Large intestine (tissue), 12 donors: Measurements from ENCODE around the gene PTK6. TPM values are rescaled to one million over a fixed set of nuclear protein-coding genes. Genes with fewer than 3 reads are reported as not detected.

Source experiments
- DNase-seq, 2 donors: peaks; one replicate each; pipeline versions ENCODE4 v3.0.0 to v3.0.0-alpha.2; 2013
- H3K27ac ChIP-seq: one replicate; pipeline ENCODE4 v1.5.1; 2013; ENCODE audit warnings: low read length
- H3K27me3 ChIP-seq: 2 replicates; pipeline ENCODE4 v1.6.1; 2013; ENCODE audit warnings: low read length; ENCODE audit not compliant: control insufficient read depth, insufficient read depth
- H3K36me3 ChIP-seq: 2 replicates; pipeline ENCODE4 v1.6.1; 2013; ENCODE audit warnings: low read length; ENCODE audit not compliant: control insufficient read depth, insufficient read depth
- H3K4me1 ChIP-seq: one replicate; pipeline ENCODE4 v1.6.1; 2013; ENCODE audit warnings: low read length; ENCODE audit not compliant: control insufficient read depth, insufficient read depth
- H3K4me3 ChIP-seq: one replicate; pipeline ENCODE4 v1.5.1; 2013; ENCODE audit warnings: low read length
- H3K9me3 ChIP-seq: one replicate; pipeline ENCODE4 v1.6.1; 2013; ENCODE audit warnings: mild to moderate bottlenecking, low read depth, low read length, moderate library complexity; ENCODE audit not compliant: control insufficient read depth
- whole genome bisulfite sequencing: methylation state at CpG from one replicate; pipeline ENCODE4 v1.1.5; 2013; ENCODE audit warnings: low lambda C conversion rate; ENCODE audit not compliant: insufficient coverage; 5-methylcytosine and 5-hydroxymethylcytosine counted together
- long read RNA-seq, 11 donors: transcript quantifications; one replicate each; lab custom pipeline, GENCODE V29; 2026
- polyA plus RNA-seq: library from polyadenylated mRNA; unstranded; fragments of 120-200 nt; gene quantifications from one replicate; pipeline ENCODE4 v1.2.1, GENCODE V29; 2013

Gene PTK6
- polyA plus RNA-seq = 0.31 TPM
- long read RNA-seq, donor 1 = 0 reads
- long read RNA-seq, donor 2 = 0 reads
- long read RNA-seq, donor 3 = 0 reads
- long read RNA-seq, donor 4 = 0 reads
- long read RNA-seq, donor 5 = 0 reads
- long read RNA-seq, donor 6 = 0 reads
- long read RNA-seq, donor 7 = 0 reads
- long read RNA-seq, donor 8 = 0 reads
- long read RNA-seq, donor 9 = 0 reads
- long read RNA-seq, donor 10 = 0 reads
- long read RNA-seq, donor 11 = 0 reads

GRCh38 chr20:63536997-63537524, at the start of gene PTK6:
PTK6 (minus strand) TSS chr20:63537376; CDS start chr20:63537314, 62 bp downstream.
- peaks cover 9% of the 10 kb centered on the region for H3K9me3 ChIP-seq
- WGBS = no CpG with 5 or more reads among the region's 29 CpGs
- H3K36me3 ChIP-seq = no peaks in the 10 kb centered on the region
- H3K4me3 ChIP-seq = peak within 1 kb of the TSS; percentile 25
- peak within 1 kb of the TSS; percentile 46 for H3K27ac ChIP-seq
- peaks cover 31% of the 10 kb centered on the region for H3K4me1 ChIP-seq
- DNase-seq = no peak
- peaks cover 7% of the 10 kb centered on the region for H3K27me3 ChIP-seq

GRCh38 chr20:63586797-63587196, 49.6 kb upstream of the PTK6 start:
- Histone ChIP-seq H3K9me3 (no peaks in the 10 kb centered on the region), H3K4me3 (no peak overlapping the region), H3K27ac (no peak overlapping the region), H3K36me3 (peaks cover 33% of the 10 kb centered on the region), H3K27me3 (no peaks in the 10 kb centered on the region), H3K4me1 (no peaks in the 10 kb centered on the region)
- no CpG with 5 or more reads among the region's 17 CpGs for WGBS
- no peak for DNase-seq

- H3K27ac ChIP-seq = no peak overlapping the region
- peaks cover 33% of the 10 kb centered on the region for H3K36me3 ChIP-seq
- no peaks in the 10 kb centered on the region for H3K4me1 ChIP-seq
- no peak overlapping the region for H3K4me3 ChIP-seq
- no CpG with 5 or more reads among the region's 22 CpGs for WGBS
- no peaks in the 10 kb centered on the region for H3K9me3 ChIP-seq
- DNase-seq = no peak
- H3K27me3 ChIP-seq = peaks cover 5% of the 10 kb centered on the region
Measured at GRCh38 chr20:63585616-63586565, 48.7 kb upstream of the PTK6 start.

GRCh38 chr20:63582382-63583063, 45.3 kb upstream of the PTK6 start:
- Histone ChIP-seq H3K36me3 (peaks cover 4% of the 10 kb centered on the region), H3K9me3 (no peaks in the 10 kb centered on the region), H3K27ac (no peak overlapping the region), H3K4me1 (no peaks in the 10 kb centered on the region), H3K4me3 (no peak overlapping the region), H3K27me3 (peaks cover 18% of the 10 kb centered on the region)
- whole genome bisulfite sequencing = no CpG with 5 or more reads among the region's 23 CpGs
- DNase-seq = no peak

GRCh38 chr20:63580796-63581461, 43.8 kb upstream of the PTK6 start:
- no CpG with 5 or more reads among the region's 12 CpGs for WGBS
- peak in 1 of 2 donors; percentile 23 for DNase-seq
- H3K4me3 ChIP-seq = no peak overlapping the region

GRCh38 chr20:63579017-63579694, 42.0 kb upstream of the PTK6 start:
- peaks cover 21% of the 10 kb centered on the region for H3K27me3 ChIP-seq
- no peaks in the 10 kb centered on the region for H3K36me3 ChIP-seq
- DNase-seq = no peak
- H3K27ac ChIP-seq = no peak overlapping the region
- H3K4me3 ChIP-seq = no peak overlapping the region
- no CpG with 5 or more reads among the region's 19 CpGs for WGBS
- peaks cover 2% of the 10 kb centered on the region for H3K4me1 ChIP-seq
- H3K9me3 ChIP-seq = no peaks in the 10 kb centered on the region

More at GRCh38 chr20:63580796-63581461, 43.8 kb upstream of the PTK6 start:
- H3K9me3 ChIP-seq = no peaks in the 10 kb centered on the region
- H3K27me3 ChIP-seq = peaks cover 18% of the 10 kb centered on the region
- no peaks in the 10 kb centered on the region for H3K36me3 ChIP-seq
- no peak overlapping the region for H3K27ac ChIP-seq
- H3K4me1 ChIP-seq = no peaks in the 10 kb centered on the region

GRCh38 chr20:63578224-63579016, 41.2 kb upstream of the PTK6 start:
- Histone ChIP-seq H3K36me3 (no peaks in the 10 kb centered on the region), H3K27me3 (peaks cover 21% of the 10 kb centered on the region), H3K9me3 (no peaks in the 10 kb centered on the region), H3K4me1 (peaks cover 4% of the 10 kb centered on the region), H3K4me3 (no peak overlapping the region), H3K27ac (no peak overlapping the region)
- 60% methylated on average over 1 of the region's 26 CpGs for WGBS
- DNase-seq = no peak

- peaks cover 21% of the 10 kb centered on the region for H3K27me3 ChIP-seq
- 96% methylated on average over 4 of the region's 19 CpGs for WGBS
- no peak for DNase-seq
Measured at GRCh38 chr20:63577317-63577894, 40.2 kb upstream of the PTK6 start.

GRCh38 chr20:63576311-63576710, 39.1 kb upstream of the PTK6 start:
- Histone ChIP-seq H3K4me1 (peaks cover 8% of the 10 kb centered on the region), H3K27me3 (peaks cover 19% of the 10 kb centered on the region), H3K27ac (no peak overlapping the region), H3K36me3 (peaks cover 4% of the 10 kb centered on the region), H3K4me3 (no peak overlapping the region), H3K9me3 (no peaks in the 10 kb centered on the region)
- DNase-seq = no peak
- WGBS = no CpG with 5 or more reads among the region's 7 CpGs

More at GRCh38 chr20:63577317-63577894, 40.2 kb upstream of the PTK6 start:
- H3K9me3 ChIP-seq = no peaks in the 10 kb centered on the region
- H3K4me1 ChIP-seq = peaks cover 8% of the 10 kb centered on the region
- H3K4me3 ChIP-seq = no peak overlapping the region
- no peak overlapping the region for H3K27ac ChIP-seq
- H3K36me3 ChIP-seq = no peaks in the 10 kb centered on the region
